A673 (cell line): ENCODE results near the gene EFCAB8.

Experiments used
- CTCF ChIP-seq: fragments of 300-800, 200-600 bp; sonication (generic); conservative IDR thresholded peaks from 2 replicates; pipeline ENCODE4 v1.5.1; 2017; ENCODE audit warnings: low read depth, mild to moderate bottlenecking, antibody characterized with exemption, low read length, moderate library complexity, mixed read lengths
- EZH2 ChIP-seq: fragments of 200-600 bp; sonication (generic); IDR thresholded peaks from 2 replicates; pipeline ENCODE4 v1.6.1; 2017; ENCODE audit warnings: borderline replicate concordance, low read depth, mild to moderate bottlenecking, mixed read lengths, antibody characterized with exemption, low read length; ENCODE audit not compliant: poor library complexity, severe bottlenecking

DNA sequence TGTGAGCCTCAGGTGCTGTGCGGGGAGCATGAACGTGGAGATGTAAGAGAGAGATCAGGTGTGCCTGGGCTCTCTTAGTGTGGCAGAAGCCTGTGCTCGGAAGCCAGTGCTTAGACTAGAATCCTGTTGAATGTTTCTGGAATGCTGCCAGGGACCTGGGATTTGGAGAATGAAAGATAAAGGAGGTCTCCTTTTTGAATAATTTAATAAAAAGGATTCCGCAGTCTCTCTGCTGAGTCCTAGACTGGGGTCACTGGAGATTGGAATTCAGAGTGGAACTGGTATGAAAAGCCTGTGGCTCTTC is 18.8 kb upstream of the EFCAB8 start:
- TF ChIP-seq CTCF (no peak), EZH2 (no peak)
